ENCODE measurements around the gene NAB2.

- no peak for TF ChIP-seq SUZ12 (IDR thresholded peaks at IDR 0.05)
- TF ChIP-seq BHLHE40 (IDR thresholded peaks at IDR 0.05; ENCODE audit: borderline replicate concordance): no peak
- TF ChIP-seq FOXK2 (IDR thresholded peaks at IDR 0.05): no peak
- TF ChIP-seq CTBP1 (IDR thresholded peaks at IDR 0.05; ENCODE audit: borderline replicate concordance): no peak
- TF ChIP-seq ELF4 (IDR thresholded peaks at IDR 0.05): no peak
- no peak for TF ChIP-seq TARDBP (IDR thresholded peaks at IDR 0.05)
- no peak for TF ChIP-seq ARNT (IDR thresholded peaks at IDR 0.05)
- TF ChIP-seq FOXA1 (IDR thresholded peaks at IDR 0.05): no peak
- TF ChIP-seq LEF1 (IDR thresholded peaks at IDR 0.05; ENCODE audit: borderline replicate concordance): no peak
- no peak for TF ChIP-seq ZNF384 (IDR thresholded peaks at IDR 0.05)
- no peak for TF ChIP-seq FOXM1 (IDR thresholded peaks at IDR 0.05; ENCODE audit: borderline replicate concordance)
Observed at GRCh38 chr12:57099047-57099714, 10.3 kb downstream of the NAB2 start.
